HepG2 (cell line): Measurements from ENCODE around the gene ATP8A1.

ENCODE experiments used
- CTCF ChIP-seq: sonication (generic); formaldehyde crosslinking; IDR thresholded peaks from 2 replicates; pipeline ENCODE4 v1.5.0; 2020; ENCODE audit warnings: mild to moderate bottlenecking, missing genetic modification reagents, moderate library complexity
- HNRNPL ChIP-seq: fragments of 200-400 bp; formaldehyde crosslinking; IDR thresholded peaks from 2 replicates; pipeline ENCODE4 v1.6.1; 2017; ENCODE audit warnings: mild to moderate bottlenecking, low read depth, low read length
- MAX ChIP-seq: IDR thresholded peaks from 2 replicates; pipeline ENCODE4 v1.6.1; 2012; ENCODE audit warnings: inconsistent platforms
- POLR2A ChIP-seq, 2 experiments: IDR thresholded peaks; 2 replicates each; pipeline ENCODE4 v1.6.1; 2011; ENCODE audit warnings: low read depth in 2 of 2, low read length in 2 of 2, mild to moderate bottlenecking in 1 of 2, moderate library complexity in 1 of 2; ENCODE audit not compliant: insufficient read depth in 1 of 2
- REST ChIP-seq, 2 experiments: IDR thresholded peaks; 2 replicates each; pipeline ENCODE4 v1.6.1; 2011 to 2012; ENCODE audit warnings: low read length in 2 of 2, borderline replicate concordance in 1 of 2, low read depth in 1 of 2, mild to moderate bottlenecking in 1 of 2, moderate library complexity in 1 of 2
- SRF ChIP-seq: IDR thresholded peaks from 2 replicates; pipeline ENCODE4 v1.6.1; 2011; ENCODE audit warnings: mild to moderate bottlenecking, low read depth, low read length, moderate library complexity
- ZNF232 ChIP-seq: sonication (generic); formaldehyde crosslinking; IDR thresholded peaks from 2 replicates; pipeline ENCODE4 v1.4.0; 2020; ENCODE audit warnings: missing genetic modification reagents, borderline replicate concordance
- ZNF790 ChIP-seq: sonication (generic); formaldehyde crosslinking; IDR thresholded peaks from 2 replicates; pipeline ENCODE4 v1.8.0; 2022; ENCODE audit warnings: missing genetic modification reagents, mild to moderate bottlenecking, borderline replicate concordance

GRCh38 chr4:42673082-42673425 lies 16.1 kb upstream of the ATP8A1 start:
- no peak for TF ChIP-seq CTCF
- no peak for TF ChIP-seq POLR2A (IDR thresholded peaks at IDR 0.05; ENCODE audit: insufficient read depth in 1 of 2, low read depth in 2 of 2, low read length in 2 of 2)
- no peak for TF ChIP-seq HNRNPL
- TF ChIP-seq ZNF790 (CRISPR knock-in tag) = no peak
- TF ChIP-seq SRF = no peak
- TF ChIP-seq REST (IDR thresholded peaks at IDR 0.05; ENCODE audit: borderline replicate concordance in 1 of 2, low read depth in 1 of 2, low read length in 2 of 2) = no peak
- no peak for TF ChIP-seq MAX
- no peak for TF ChIP-seq ZNF232
